HepG2 (cell line): ENCODE data around the gene C6orf132. TPM values are rescaled to one million over a fixed set of nuclear protein-coding genes. Genes with fewer than 3 reads are reported as not detected.
A peak's percentile ranks its signal among the peaks of the same experiment; 100 is the strongest.

Experiments
- ATAC-seq: fragments of 200-7000 bp; cut with Tn5 transposase; 3 replicates; pipeline ENCODE4 v1.9.1; 2020; ENCODE audit warnings: mild to moderate bottlenecking, moderate library complexity
- BruUV-seq: library from RNA; stranded (reverse); fragments of 400-500 nt; replicated peaks from 2 replicates; lab custom pipeline; 2021; lab: Mats Ljungman, UMichigan
- CTCF ChIA-PET: fragments of 300-600 bp; formaldehyde crosslinking; extraction: SDS; loops from one replicate; lab custom pipeline; 2021; ENCODE audit warnings: low total read pairs, inconsistent platforms, low intra/inter-chr PET ratio; lab: Yijun Ruan, JAX
- POLR2A ChIA-PET: fragments of 350-600 bp; sonication (Branson Sonifier 250); formaldehyde crosslinking; loops from one replicate; lab custom pipeline; 2020; ENCODE audit warnings: antibody characterized with exemption, inconsistent platforms; lab: Yijun Ruan, JAX
- DNase-seq: peaks from one replicate; pipeline ENCODE4 v3.0.0-alpha.2; 2015; ENCODE audit warnings: low spot score
- FAIRE-seq: peaks from 3 replicates; lab custom pipeline; 2011; peaks lifted over from hg19 to GRCh38; lab: Jason Lieb, UNC
- H2AFZ ChIP-seq: one replicate; pipeline ENCODE4 v1.6.1; 2011; ENCODE audit warnings: low read length, inconsistent platforms
- H3K27ac ChIP-seq: fragments of 300-600 bp; 3 replicates; pipeline ENCODE4 v1.8.0; 2011; ENCODE audit warnings: mixed run types, mild to moderate bottlenecking, mixed read lengths, low read length, inconsistent platforms; ENCODE audit not compliant: insufficient read depth; ENCODE audit errors: extremely low read length
- H3K27me3 ChIP-seq, 2 experiments: fragments of 200-600 bp in 1 of 2; 2 replicates in 1 of 2; 3 replicates in 1 of 2; pipeline versions ENCODE4 v1.6.0 to v1.8.0; 2011; ENCODE audit warnings: low read length in 2 of 2, mild to moderate bottlenecking in 2 of 2, moderate library complexity in 2 of 2, inconsistent platforms in 1 of 2; ENCODE audit not compliant: insufficient read depth in 2 of 2, control insufficient read depth in 1 of 2
- H3K36me3 ChIP-seq, 2 experiments: fragments of 200-600 bp in 1 of 2; replicated peaks in 1 of 2; 2 replicates in 1 of 2; 3 replicates in 1 of 2; pipeline versions ENCODE4 v1.5.1 to v1.8.0; 2011; ENCODE audit warnings: low read length in 2 of 2, inconsistent platforms in 1 of 2; ENCODE audit not compliant: insufficient read depth in 2 of 2, control insufficient read depth in 1 of 2
- H3K4me1 ChIP-seq: 2 replicates; pipeline ENCODE4 v1.5.1; 2012; ENCODE audit warnings: low read length, inconsistent platforms; ENCODE audit not compliant: insufficient read depth
- H3K4me2 ChIP-seq: 2 replicates; pipeline ENCODE4 v1.6.0; 2011; ENCODE audit warnings: low read depth, low read length, inconsistent platforms
- H3K4me3 ChIP-seq, 3 experiments: fragments of 200-600 bp in 1 of 3; sonication (generic), shearing (Covaris generic) in 1 of 3; replicated peaks in 1 of 3; 2 replicates each; pipeline ENCODE4 v1.5.1; 2011 to 2016; ENCODE audit warnings: low read length in 3 of 3, inconsistent platforms in 2 of 3, low read depth in 2 of 3, mild to moderate bottlenecking in 2 of 3, control low read depth in 1 of 3, mixed read lengths in 1 of 3; ENCODE audit not compliant: insufficient read depth in 1 of 3
- H3K79me2 ChIP-seq: one replicate; pipeline ENCODE4 v1.6.1; 2011; ENCODE audit warnings: low read length, inconsistent platforms; ENCODE audit not compliant: insufficient read depth
- H3K9ac ChIP-seq: 2 replicates; pipeline ENCODE4 v1.6.0; 2011; ENCODE audit warnings: mild to moderate bottlenecking, low read depth, low read length, inconsistent platforms; ENCODE audit not compliant: insufficient read depth
- H3K9me3 ChIP-seq: 2 replicates; pipeline ENCODE4 v1.5.1; 2012; ENCODE audit warnings: mild to moderate bottlenecking, low read length
- H4K20me1 ChIP-seq: 2 replicates; pipeline ENCODE4 v1.6.0; 2011; ENCODE audit warnings: inconsistent platforms, mild to moderate bottlenecking, low read length, moderate library complexity; ENCODE audit not compliant: insufficient read depth
- EP300 ChIP-seq, 3 experiments: sonication (generic) in 1 of 3; formaldehyde crosslinking in 1 of 3; IDR thresholded peaks; 2 replicates each; pipeline versions ENCODE4 v1.5.1 to v1.6.1; 2011 to 2020; ENCODE audit warnings: low read depth in 2 of 3, low read length in 2 of 3, borderline replicate concordance in 1 of 3, improper control_type of control experiment in 1 of 3, mild to moderate bottlenecking in 1 of 3, missing genetic modification reagents in 1 of 3, moderate library complexity in 1 of 3
- FOXA1 ChIP-seq, 2 experiments: fragments of 450-650 bp in 1 of 2; sonication (generic) in 1 of 2; formaldehyde crosslinking in 1 of 2; IDR thresholded peaks; 2 replicates each; pipeline versions ENCODE4 v1.4.0 to v1.6.1; 2016 to 2020; ENCODE audit warnings: missing genetic modification reagents in 1 of 2
- FOXP1 ChIP-seq, 2 experiments: fragments of 450-650 bp in 1 of 2; IDR thresholded peaks; 2 replicates each; pipeline ENCODE4 v1.6.1; 2017 to 2018; ENCODE audit warnings: antibody characterized with exemption in 1 of 2
- HHEX ChIP-seq: IDR thresholded peaks from 2 replicates; pipeline ENCODE4 v1.6.1; 2016; ENCODE audit warnings: control low read depth
- JUN ChIP-seq: sonication (generic); formaldehyde crosslinking; IDR thresholded peaks from 2 replicates; pipeline ENCODE4 v1.4.0; 2020; ENCODE audit warnings: mild to moderate bottlenecking, missing genetic modification reagents
- NR2F2 ChIP-seq: IDR thresholded peaks from 2 replicates; pipeline ENCODE4 v1.6.1; 2012; ENCODE audit warnings: low read depth, inconsistent platforms, borderline replicate concordance
- NR2F6 ChIP-seq, 2 experiments: IDR thresholded peaks; 2 replicates each; pipeline ENCODE4 v1.6.1; 2016; ENCODE audit warnings: antibody characterized with exemption in 1 of 2, mild to moderate bottlenecking in 1 of 2
- ONECUT2 ChIP-seq: sonication (generic); formaldehyde crosslinking; IDR thresholded peaks from 2 replicates; pipeline ENCODE4 v1.4.0; 2020; ENCODE audit warnings: missing genetic modification reagents
- SKI ChIP-seq: fragments of 450-650 bp; IDR thresholded peaks from one replicate; pipeline ENCODE4 v1.6.1; 2018; ENCODE audit warnings: mild to moderate bottlenecking; ENCODE audit not compliant: partially characterized antibody
- ZC3H4 ChIP-seq: sonication (generic); formaldehyde crosslinking; IDR thresholded peaks from 2 replicates; pipeline ENCODE4 v1.4.0; 2020; ENCODE audit warnings: missing genetic modification reagents, borderline replicate concordance
- ZIK1 ChIP-seq: sonication (generic); formaldehyde crosslinking; IDR thresholded peaks from 2 replicates; pipeline ENCODE4 v1.5.0; 2020; ENCODE audit warnings: mild to moderate bottlenecking, low read depth, missing genetic modification reagents, borderline replicate concordance
- ZNF562 ChIP-seq: sonication (generic); formaldehyde crosslinking; IDR thresholded peaks from 2 replicates; pipeline ENCODE4 v1.8.0; 2022; ENCODE audit warnings: missing genetic modification reagents, borderline replicate concordance
- ZNF678 ChIP-seq: sonication (generic); formaldehyde crosslinking; IDR thresholded peaks from 2 replicates; pipeline ENCODE4 v1.4.0; 2020; ENCODE audit warnings: mild to moderate bottlenecking, missing genetic modification reagents
- WGBS: methylation state at CpG from one replicate; pipeline ENCODE4 v1.1.6; 2017; ENCODE audit warnings: low lambda C conversion rate; 5-methylcytosine and 5-hydroxymethylcytosine counted together
- in situ Hi-C: cut with HindIII; loops from 2 replicates; pipeline ENCODE4 v1.10.0; 2017; ENCODE audit warnings: low pct_unique_long_range_greater_than_20kb; ENCODE audit not compliant: extremely low pct_ligation_motif_present
- intact Hi-C: fragments of 100-400 bp; cut with micrococcal nuclease; formaldehyde crosslinking; loops from one replicate; pipeline ENCODE4 v1.10.0; 2022; ENCODE audit not compliant: unreplicated experiment
- polyA plus RNA-seq, 8 experiments: library from polyadenylated mRNA; depleted of rRNA in 3 of 8; stranded (reverse) in 7 of 8; unstranded in 1 of 8; fragments of >200 nt; fragmentation: Illumina TruSeq in 4 of 8; extraction: Trizol in 4 of 8; gene quantifications; 2 replicates each; pipeline versions ENCODE4 v1.2.1 to v1.2.3, GENCODE V29; 2011 to 2016; ENCODE audit warnings: low read depth in 4 of 8, missing spikeins in 1 of 8, mixed read lengths in 1 of 8; ENCODE audit not compliant: insufficient read depth in 1 of 8
- total RNA-seq, 5 experiments: library from RNA; depleted of rRNA; stranded (reverse); fragments of >200 nt; fragmentation: Illumina TruSeq; extraction: Trizol; gene quantifications; 2 replicates each; pipeline ENCODE4 v1.2.3, GENCODE V29; 2016; ENCODE audit warnings: low read depth in 1 of 5
- TF ChIP-seq, protein P1 (sequence below), 2 experiments: IDR thresholded peaks; 2 replicates each; pipeline ENCODE4 v1.6.1; 2011 to 2012; ENCODE audit warnings: low read length in 2 of 2, borderline replicate concordance in 1 of 2, low read depth in 1 of 2, mild to moderate bottlenecking in 1 of 2, moderate library complexity in 1 of 2
- TF ChIP-seq, protein P2 (sequence below): sonication (generic); formaldehyde crosslinking; IDR thresholded peaks from 2 replicates; pipeline ENCODE4 v1.4.0; 2020; ENCODE audit warnings: mild to moderate bottlenecking, missing genetic modification reagents, borderline replicate concordance

C6orf132 gene
- total and polyA plus RNA-seq, 2 of the 13 experiments (the other 11 are each of a cell fraction or from before 2014, with no cell fraction given) = 0.78 to 3.0 TPM

DNA sequence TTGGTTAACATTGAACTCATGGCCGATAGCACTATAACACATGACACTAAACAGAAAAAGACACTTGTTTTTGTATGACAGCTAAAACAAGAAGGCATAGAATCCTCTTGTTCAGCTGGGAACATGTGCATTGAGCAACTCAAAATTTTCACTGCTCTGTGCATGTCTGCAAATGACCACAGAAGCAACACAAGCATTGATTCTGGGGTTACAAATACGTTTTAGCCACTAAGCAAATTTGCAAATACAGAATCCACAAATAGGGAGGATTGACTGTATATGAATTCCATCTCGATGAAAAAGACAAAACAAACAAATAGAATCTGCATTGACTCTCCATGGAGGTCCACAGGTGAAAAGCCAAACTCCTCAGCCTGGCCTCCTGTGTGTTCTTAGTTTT is 31.7 kb downstream of the C6orf132 start:
- Histone ChIP-seq H3K4me3 (no peak overlapping the region), H3K4me1 (peaks cover 38% of the 10 kb centered on the region), H3K9ac (no peak overlapping the region), H3K27ac (no peak overlapping the region), H4K20me1 (no peaks in the 10 kb centered on the region), H3K36me3 (no peaks in the 10 kb centered on the region), H3K27me3 (no peaks in the 10 kb centered on the region), H2AFZ (no peak overlapping the region), H3K4me2 (no peak overlapping the region), H3K9me3 (no peaks in the 10 kb centered on the region), H3K79me2 (no peaks in the 10 kb centered on the region)
- intact Hi-C loops = no loop called here
- ChIA-PET POLR2A (interaction anchor here (0.8 to 2.0 kb wide), 3 partner anchors 11 to 28 kb away, joined by 3 to 7 read pairs (median 3); no protein-coding TSS in a partner anchor), CTCF (no interaction called here)
- peak; percentile 48 for DNase-seq
- FAIRE-seq = no peak
- in situ Hi-C loops = no loop called here
- no peak; the same call in 2 of the 3 replicates for ATAC-seq
- BruUV-seq = no TSS peak
- WGBS = 17% methylated on average over 3 of the region's 3 CpGs
- no peak for TF ChIP-seq ZNF678 (CRISPR knock-in tag)
- 0 out of 2 replicates have a peak, but pooled peaks have one; percentile 8 for TF ChIP-seq ONECUT2 (CRISPR knock-in tag)
- TF ChIP-seq JUN (CRISPR knock-in tag) = 0 out of 2 replicates have a peak, but pooled peaks have one; percentile 28
- TF ChIP-seq, protein P1, sequence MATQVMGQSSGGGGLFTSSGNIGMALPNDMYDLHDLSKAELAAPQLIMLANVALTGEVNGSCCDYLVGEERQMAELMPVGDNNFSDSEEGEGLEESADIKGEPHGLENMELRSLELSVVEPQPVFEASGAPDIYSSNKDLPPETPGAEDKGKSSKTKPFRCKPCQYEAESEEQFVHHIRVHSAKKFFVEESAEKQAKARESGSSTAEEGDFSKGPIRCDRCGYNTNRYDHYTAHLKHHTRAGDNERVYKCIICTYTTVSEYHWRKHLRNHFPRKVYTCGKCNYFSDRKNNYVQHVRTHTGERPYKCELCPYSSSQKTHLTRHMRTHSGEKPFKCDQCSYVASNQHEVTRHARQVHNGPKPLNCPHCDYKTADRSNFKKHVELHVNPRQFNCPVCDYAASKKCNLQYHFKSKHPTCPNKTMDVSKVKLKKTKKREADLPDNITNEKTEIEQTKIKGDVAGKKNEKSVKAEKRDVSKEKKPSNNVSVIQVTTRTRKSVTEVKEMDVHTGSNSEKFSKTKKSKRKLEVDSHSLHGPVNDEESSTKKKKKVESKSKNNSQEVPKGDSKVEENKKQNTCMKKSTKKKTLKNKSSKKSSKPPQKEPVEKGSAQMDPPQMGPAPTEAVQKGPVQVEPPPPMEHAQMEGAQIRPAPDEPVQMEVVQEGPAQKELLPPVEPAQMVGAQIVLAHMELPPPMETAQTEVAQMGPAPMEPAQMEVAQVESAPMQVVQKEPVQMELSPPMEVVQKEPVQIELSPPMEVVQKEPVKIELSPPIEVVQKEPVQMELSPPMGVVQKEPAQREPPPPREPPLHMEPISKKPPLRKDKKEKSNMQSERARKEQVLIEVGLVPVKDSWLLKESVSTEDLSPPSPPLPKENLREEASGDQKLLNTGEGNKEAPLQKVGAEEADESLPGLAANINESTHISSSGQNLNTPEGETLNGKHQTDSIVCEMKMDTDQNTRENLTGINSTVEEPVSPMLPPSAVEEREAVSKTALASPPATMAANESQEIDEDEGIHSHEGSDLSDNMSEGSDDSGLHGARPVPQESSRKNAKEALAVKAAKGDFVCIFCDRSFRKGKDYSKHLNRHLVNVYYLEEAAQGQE (IDR thresholded peaks at IDR 0.05; ENCODE audit: borderline replicate concordance in 1 of 2, low read depth in 1 of 2, low read length in 2 of 2) = peak in 1 of 2 experiments; percentile 24; a peak in 1 of 4 replicates
- TF ChIP-seq NR2F2 = peak; percentile 48; the same call in 1 of the 2 replicates
- TF ChIP-seq, protein P2, sequence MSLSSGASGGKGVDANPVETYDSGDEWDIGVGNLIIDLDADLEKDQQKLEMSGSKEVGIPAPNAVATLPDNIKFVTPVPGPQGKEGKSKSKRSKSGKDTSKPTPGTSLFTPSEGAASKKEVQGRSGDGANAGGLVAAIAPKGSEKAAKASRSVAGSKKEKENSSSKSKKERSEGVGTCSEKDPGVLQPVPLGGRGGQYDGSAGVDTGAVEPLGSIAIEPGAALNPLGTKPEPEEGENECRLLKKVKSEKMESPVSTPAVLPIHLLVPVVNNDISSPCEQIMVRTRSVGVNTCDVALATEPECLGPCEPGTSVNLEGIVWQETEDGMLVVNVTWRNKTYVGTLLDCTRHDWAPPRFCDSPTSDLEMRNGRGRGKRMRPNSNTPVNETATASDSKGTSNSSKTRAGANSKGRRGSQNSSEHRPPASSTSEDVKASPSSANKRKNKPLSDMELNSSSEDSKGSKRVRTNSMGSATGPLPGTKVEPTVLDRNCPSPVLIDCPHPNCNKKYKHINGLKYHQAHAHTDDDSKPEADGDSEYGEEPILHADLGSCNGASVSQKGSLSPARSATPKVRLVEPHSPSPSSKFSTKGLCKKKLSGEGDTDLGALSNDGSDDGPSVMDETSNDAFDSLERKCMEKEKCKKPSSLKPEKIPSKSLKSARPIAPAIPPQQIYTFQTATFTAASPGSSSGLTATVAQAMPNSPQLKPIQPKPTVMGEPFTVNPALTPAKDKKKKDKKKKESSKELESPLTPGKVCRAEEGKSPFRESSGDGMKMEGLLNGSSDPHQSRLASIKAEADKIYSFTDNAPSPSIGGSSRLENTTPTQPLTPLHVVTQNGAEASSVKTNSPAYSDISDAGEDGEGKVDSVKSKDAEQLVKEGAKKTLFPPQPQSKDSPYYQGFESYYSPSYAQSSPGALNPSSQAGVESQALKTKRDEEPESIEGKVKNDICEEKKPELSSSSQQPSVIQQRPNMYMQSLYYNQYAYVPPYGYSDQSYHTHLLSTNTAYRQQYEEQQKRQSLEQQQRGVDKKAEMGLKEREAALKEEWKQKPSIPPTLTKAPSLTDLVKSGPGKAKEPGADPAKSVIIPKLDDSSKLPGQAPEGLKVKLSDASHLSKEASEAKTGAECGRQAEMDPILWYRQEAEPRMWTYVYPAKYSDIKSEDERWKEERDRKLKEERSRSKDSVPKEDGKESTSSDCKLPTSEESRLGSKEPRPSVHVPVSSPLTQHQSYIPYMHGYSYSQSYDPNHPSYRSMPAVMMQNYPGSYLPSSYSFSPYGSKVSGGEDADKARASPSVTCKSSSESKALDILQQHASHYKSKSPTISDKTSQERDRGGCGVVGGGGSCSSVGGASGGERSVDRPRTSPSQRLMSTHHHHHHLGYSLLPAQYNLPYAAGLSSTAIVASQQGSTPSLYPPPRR (CRISPR knock-in tag) = peak; percentile 61; the same call in 1 of the 2 replicates
- TF ChIP-seq FOXA1 (IDR thresholded peaks at IDR 0.05) = peak; percentile 60; the same call in 1 of the 2 replicates
- TF ChIP-seq FOXA1 (CRISPR knock-in tag; IDR thresholded peaks at IDR 0.05) = 0 out of 2 replicates have a peak, but pooled peaks have one; percentile 35
- TF ChIP-seq ZNF562 (CRISPR knock-in tag) = no peak
- TF ChIP-seq ZIK1 (CRISPR knock-in tag) = no peak
- peak; percentile 96 for TF ChIP-seq HHEX
- TF ChIP-seq NR2F6 (IDR thresholded peaks at IDR 0.05) = peak; percentile 26; the same call in 1 of the 2 replicates
- TF ChIP-seq NR2F6 (CRISPR knock-in tag; IDR thresholded peaks at IDR 0.05) = no peak
- TF ChIP-seq SKI = peak; percentile 67
- 0 out of 4 replicates have a peak, but pooled peaks of 1 of the 2 experiments have one; percentile 11 for TF ChIP-seq EP300 (IDR thresholded peaks at IDR 0.05; ENCODE audit: low read depth in 2 of 2, low read length in 2 of 2)
- no peak for TF ChIP-seq EP300 (CRISPR knock-in tag; IDR thresholded peaks at IDR 0.05; ENCODE audit: borderline replicate concordance)
- no peak for TF ChIP-seq ZC3H4 (CRISPR knock-in tag)
- TF ChIP-seq FOXP1 (IDR thresholded peaks at IDR 0.05) = no peak
- TF ChIP-seq FOXP1 (CRISPR knock-in tag; IDR thresholded peaks at IDR 0.05) = 0 out of 2 replicates have a peak, but pooled peaks have one; percentile 20
